ENCODE data around the gene KLK11.

The KLK11 gene

DNA sequence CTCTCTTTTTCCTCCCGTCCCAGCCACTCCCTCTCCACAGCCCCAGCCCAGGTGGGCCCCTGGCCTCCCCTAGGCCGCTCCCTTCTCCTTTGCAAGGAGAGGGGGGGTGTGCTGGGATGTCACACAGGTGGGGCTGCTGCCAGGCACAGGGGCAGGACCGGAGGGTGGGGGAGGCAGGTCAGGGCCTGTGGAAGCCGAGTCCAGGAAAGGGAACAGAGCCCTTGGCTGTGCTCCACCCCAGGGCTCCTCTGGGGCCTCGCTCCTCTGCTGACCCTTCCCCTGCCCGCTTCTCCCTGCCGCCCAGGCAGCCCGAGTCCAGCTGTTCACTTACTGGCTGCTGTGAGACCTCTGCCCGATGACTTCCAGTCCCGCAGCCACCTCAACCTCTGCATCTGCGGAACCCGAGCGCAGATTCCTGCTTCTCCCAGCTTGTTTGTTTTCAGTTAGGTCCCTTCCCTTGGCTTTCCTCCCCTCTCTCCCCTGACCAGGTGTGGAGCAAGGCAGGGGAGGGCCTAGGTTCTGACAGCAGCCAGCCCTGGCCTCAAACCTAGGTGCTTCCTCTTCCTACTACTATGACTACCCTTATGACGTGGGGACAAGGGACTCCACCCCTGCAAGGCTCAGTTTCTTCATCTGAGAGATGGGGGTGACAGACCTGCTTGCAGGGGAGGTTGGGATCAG, 850 bp upstream of the KLK11 start:
- no peak for DNase-seq

DNA sequence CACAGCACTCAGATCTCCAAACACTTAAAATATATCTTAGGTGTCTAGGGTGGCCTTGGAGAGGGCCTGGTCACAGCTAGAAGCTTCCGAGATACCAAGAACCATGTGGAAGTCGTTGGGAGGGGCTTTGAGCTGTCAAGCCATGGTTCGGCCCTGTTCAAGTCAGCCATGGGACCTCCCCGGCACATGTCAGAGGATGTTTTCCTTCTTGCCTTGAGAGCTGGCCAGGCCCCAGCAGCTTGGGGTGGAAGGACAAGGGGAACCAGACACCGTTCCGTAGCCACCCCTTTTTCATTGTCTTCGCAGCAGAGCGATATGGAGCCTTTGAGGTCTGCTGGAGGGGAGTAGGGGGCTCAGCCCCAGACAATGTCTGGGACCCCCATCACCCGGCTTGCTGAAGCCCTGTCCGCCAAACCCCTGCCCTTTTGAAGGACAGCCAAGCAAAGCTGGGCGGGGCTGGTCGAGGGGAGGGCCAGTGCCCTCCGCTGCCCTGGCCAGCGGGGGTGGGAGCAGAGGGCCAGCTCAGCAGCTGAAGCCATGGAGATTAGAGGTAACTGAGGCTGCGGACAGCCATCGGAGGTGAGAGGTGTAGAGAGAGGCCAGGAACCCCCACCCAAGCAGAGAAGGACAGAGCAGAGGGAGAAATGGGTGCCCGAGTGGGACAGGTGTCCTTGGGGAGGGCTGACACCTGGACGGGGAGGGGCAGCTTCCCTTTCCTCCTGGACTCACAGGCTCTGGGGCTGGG, 435 bp downstream of the KLK11 start:
- no peak for DNase-seq

GRCh38 chr19:51025401-51025800, 1.0 kb downstream of the KLK11 start:
- DNase-seq, result no peak

DNA sequence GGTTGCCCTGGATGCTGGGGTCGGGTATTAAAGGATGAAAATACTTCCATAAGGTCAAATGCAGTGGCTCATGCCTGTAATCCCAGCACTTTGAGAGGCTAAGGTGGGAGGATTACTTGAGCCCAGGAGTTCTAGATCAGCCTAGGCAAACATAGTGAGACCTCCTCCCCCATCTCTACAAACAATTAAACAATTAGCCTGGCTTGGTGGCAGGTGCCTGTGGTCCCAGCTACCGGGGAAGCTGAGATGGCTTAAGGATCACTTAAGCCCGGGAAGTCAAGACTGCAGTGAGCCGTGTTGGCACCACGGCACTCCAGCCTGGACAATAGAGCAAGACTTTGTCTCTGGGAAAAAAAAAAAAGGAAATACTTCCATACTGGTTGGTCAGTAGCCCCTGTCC, 1.5 kb downstream of the KLK11 start:
- no peak for DNase-seq

- DNase-seq, result no peak
Observed at GRCh38 chr19:51023946-51024345, 2.5 kb downstream of the KLK11 start.

GRCh38 chr19:51022526-51022925, 3.9 kb downstream of the KLK11 start:
- DNase-seq, result no peak

DNA sequence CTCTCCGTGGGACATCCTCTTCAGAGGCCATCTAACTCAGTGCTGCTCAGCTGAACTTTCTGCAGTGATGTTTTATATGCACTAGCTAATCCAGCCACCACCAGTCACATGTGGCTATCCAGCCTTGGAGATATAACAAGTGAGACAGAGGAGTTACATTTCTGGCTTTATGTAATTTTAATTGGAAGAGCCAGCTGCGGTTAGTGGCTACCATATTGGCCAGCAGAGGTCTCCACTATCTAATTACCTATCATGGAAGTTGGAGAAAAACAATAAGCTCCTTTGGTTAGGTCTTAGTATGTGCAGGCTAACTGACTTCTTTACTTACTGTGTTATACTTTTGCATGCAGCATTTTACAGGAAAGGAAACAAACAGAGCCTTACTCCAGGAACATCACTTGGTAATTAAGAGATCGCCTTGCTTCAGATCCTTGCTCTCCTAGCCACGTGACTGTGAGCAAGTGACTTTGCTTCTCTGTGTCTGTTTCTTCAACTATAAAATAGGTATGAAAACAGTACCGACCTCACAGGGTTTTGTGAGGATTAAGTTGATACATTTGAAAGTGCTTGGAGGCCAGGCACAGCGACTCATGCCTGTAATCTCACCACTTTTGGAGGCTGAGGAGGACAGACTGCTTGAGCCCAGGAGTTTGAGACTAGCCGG, 5.3 kb downstream of the KLK11 start:
- peak; percentile 76 for DNase-seq

GRCh38 chr19:51019544-51019925, 6.9 kb downstream of the KLK11 start, which contains the start of gene KLK10:
Gene KLK10, minus strand, starts transcription at chr19:51019709. Its CDS starts 579 bp downstream, at chr19:51019130.
- no peak for DNase-seq

DNA sequence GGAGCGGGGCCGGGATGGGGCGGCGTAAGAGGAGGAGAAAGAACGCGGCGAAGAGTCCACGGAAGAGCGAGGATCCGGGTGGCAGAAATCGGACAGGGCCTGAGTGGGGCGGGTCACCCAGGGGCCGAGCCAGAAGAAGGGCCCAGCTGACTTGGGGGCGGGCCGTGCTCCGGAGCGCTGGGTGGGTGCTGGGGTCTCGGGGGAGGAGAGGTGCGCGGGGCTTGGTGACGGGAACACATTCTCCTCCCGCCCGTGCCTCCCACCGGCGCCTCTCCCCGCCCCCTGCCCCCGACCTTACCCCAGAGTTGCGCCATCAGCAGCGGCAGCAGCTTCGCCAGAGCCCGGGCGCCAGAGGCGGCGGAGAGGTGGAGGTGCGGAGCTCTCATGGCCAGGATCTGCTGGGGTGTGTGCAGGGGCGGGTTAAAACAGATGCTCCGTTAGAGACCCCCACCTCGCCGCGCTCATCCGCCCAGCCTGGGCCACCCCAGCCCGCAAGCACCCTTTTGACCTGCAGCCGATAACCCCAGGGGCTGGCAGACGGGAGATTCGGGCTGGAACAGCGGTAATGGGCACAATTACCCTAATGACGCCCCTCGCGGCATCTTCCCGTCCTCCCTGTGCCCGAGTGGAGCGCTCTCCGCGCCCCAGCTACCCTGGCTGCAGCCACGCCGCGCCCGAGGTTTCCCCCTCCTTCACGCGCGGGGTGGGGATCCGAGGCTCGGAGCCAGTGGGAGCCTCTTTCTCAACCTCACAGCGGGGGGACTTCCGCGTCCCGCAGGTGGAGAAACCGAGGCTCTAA, 7.5 kb downstream of the KLK11 start:
- DNase-seq, result peak; percentile 6

- peak; percentile 77 for DNase-seq
Observed at GRCh38 chr19:51016798-51017683, 9.4 kb downstream of the KLK11 start.

DNA sequence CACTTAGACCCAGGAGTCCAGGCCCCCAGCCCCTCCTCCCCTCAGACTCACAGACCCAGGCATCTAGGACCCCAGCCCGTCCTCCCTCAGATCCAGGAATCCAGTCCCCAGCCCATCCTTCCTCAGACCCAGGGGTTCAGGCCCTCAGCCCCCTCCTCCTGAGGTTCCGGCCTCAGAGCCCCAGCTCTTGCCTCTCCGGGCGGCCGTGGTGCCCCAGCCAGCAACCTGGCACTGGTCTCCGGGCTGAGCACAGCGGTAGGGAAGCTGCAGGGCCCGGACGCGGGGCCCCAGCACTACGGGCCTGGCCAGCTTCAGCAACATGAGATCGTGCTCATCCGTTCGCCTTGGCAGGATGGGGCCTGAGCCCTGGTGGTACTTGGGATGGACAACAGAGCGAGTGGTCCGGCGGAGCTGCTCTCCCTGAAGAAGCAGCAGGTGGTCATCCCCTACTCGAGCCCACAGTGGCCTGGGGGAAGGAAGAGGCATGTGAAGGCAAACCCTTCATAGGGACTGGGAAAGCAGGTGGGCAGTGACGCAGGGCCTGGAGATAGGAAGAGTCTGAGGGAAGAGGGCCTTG, 10.6 kb downstream of the KLK11 start:
- DNase-seq, result no peak

GRCh38 chr19:51014242-51014641, 12.2 kb downstream of the KLK11 start:
- DNase-seq, result no peak

GRCh38 chr19:51012661-51013190, 13.7 kb downstream of the KLK11 start:
- no peak for DNase-seq

- no peak for DNase-seq
Observed at GRCh38 chr19:51010066-51010795, 16.2 kb downstream of the KLK11 start.

GRCh38 chr19:51009061-51009891, 17.1 kb downstream of the KLK11 start:
- no peak for DNase-seq

DNA sequence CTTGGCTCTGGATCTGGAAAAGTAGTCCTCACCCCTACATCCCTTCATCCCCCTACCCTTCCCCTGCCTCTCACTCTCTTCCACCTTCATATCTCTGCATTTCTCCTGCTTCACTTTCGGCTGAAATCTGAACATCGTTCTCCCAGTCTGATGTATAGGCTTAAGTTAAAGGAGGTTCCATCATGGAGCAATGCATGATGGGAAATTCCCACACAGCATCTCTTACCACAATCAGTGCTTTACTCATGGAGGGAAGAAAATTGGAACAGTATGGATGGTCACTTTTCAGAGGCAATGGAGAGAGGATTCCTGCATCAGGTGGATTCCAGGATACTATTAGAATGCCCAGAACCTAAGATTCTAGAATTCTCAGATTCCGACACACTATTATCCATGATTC, 18.9 kb downstream of the KLK11 start:
- no peak for DNase-seq

DNA sequence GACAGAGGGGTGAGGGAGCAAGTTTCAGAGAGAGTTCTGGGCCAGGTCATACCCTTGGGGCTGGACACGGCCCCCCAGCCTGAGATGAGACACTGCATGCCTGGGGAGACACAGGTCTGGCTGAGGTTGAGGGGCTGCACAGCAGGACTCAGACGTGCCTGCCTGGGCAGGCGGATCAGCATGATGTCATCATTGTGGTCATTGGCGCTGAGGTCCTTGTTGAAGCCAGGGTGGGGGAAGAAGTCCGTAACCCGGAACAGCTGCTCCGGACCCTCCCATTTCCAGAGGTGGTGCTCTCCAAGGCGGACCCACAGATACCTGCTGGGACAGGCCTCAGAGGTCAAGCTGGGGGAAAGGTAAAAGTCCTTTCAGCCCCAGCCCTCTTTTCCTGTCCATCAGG, 20.0 kb downstream of the KLK11 start:
- DNase-seq, result no peak

- no peak for DNase-seq
Observed at GRCh38 chr19:51005248-51005647, 21.2 kb downstream of the KLK11 start.

DNA sequence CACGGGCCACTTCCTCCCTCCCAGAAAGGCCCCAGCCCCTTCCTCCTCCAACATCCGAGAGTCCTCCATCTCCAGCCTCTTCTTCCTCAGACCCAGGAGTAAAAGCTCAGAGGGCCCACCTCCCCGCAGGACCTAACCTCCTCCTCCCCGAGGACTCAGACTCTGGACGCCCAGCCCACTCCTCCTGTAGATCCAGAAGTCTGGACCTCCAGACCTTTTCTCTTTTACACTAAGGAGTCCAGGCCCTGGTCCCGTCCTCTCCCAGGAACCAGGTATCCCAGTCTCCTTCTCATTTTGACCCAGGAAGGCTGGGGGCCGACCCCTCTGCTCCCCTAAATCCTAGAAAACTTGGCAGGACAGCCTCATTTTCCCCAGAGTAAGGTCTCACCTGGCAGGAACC, 23.1 kb downstream of the KLK11 start:
- no peak for DNase-seq
